WTC11 (cell line): ENCODE results near the gene ELMO1. TPM values are rescaled to one million over a fixed set of nuclear protein-coding genes. Genes with fewer than 3 reads are reported as not detected.

Experiments used
- ATAC-seq: fragments of 200-7000 bp; cut with Tn5 transposase; 2 replicates; pipeline ENCODE4 v1.10.0; 2021; ENCODE audit warnings: mild to moderate bottlenecking, moderate library complexity
- CTCF ChIA-PET: fragments of 300-600 bp; sonication (Branson Sonifier 250); formaldehyde crosslinking; loops from one replicate; lab custom pipeline; 2021; ENCODE audit warnings: antibody characterized with exemption; lab: Charles Lee
- POLR2A ChIA-PET: fragments of 350-600 bp; sonication (Branson Sonifier 250); formaldehyde crosslinking; loops from one replicate; lab custom pipeline; 2021; ENCODE audit warnings: antibody characterized with exemption; lab: Charles Lee
- DNase-seq: peaks from one replicate; pipeline ENCODE4 v3.0.0; 2021; ENCODE audit warnings: low spot score
- H3K27ac Mint-ChIP-seq: 2 replicates; pipeline ENCODE4 v1.8.0; 2021; ENCODE audit warnings: mixed read lengths
- H3K27me3 Mint-ChIP-seq: 2 replicates; pipeline ENCODE4 v1.8.0; 2021; ENCODE audit warnings: low read depth, mild to moderate bottlenecking, moderate library complexity, mixed read lengths
- H3K36me3 Mint-ChIP-seq: 2 replicates; pipeline ENCODE4 v1.8.0; 2021; ENCODE audit warnings: mixed read lengths
- H3K4me1 Mint-ChIP-seq: 2 replicates; pipeline ENCODE4 v1.8.0; 2022; ENCODE audit warnings: mixed read lengths
- H3K4me3 Mint-ChIP-seq: 2 replicates; pipeline ENCODE4 v1.8.0; 2021; ENCODE audit warnings: mild to moderate bottlenecking, moderate library complexity, mixed read lengths
- H3K9me3 Mint-ChIP-seq: 2 replicates; pipeline ENCODE4 v1.8.0; 2021; ENCODE audit warnings: mixed read lengths
- AR ChIP-seq: fragments of 250-450 bp; sonication (Bioruptor Pico); IDR thresholded peaks from 2 replicates; pipeline ENCODE4 v1.9.0; 2021; ENCODE audit warnings: mild to moderate bottlenecking
- ATF6 ChIP-seq: sonication (generic); formaldehyde crosslinking; IDR thresholded peaks from 2 replicates; pipeline ENCODE4 v1.8.1; 2023; ENCODE audit warnings: mild to moderate bottlenecking, missing genetic modification reagents
- ESRRA ChIP-seq: sonication (generic); formaldehyde crosslinking; IDR thresholded peaks from 2 replicates; pipeline ENCODE4 v1.8.1; 2022; ENCODE audit warnings: mild to moderate bottlenecking, missing genetic modification reagents, borderline replicate concordance
- FOXJ3 ChIP-seq: sonication (generic); formaldehyde crosslinking; IDR thresholded peaks from 2 replicates; pipeline ENCODE4 v1.9.0; 2021; ENCODE audit warnings: missing genetic modification reagents, mild to moderate bottlenecking, borderline replicate concordance
- HMGA2 ChIP-seq: fragments of 250-450 bp; sonication (Bioruptor Pico); IDR thresholded peaks from 2 replicates; pipeline ENCODE4 v1.4.0; 2021; ENCODE audit warnings: mild to moderate bottlenecking, moderate library complexity
- JAZF1 ChIP-seq: fragments of 250-450 bp; sonication (Bioruptor Pico); IDR thresholded peaks from 2 replicates; pipeline ENCODE4 v1.9.0; 2021; ENCODE audit warnings: moderate library complexity, mild to moderate bottlenecking, inconsistent platforms
- MYBL2 ChIP-seq: sonication (generic); formaldehyde crosslinking; IDR thresholded peaks from 2 replicates; pipeline ENCODE4 v1.8.1; 2023; ENCODE audit warnings: mild to moderate bottlenecking, moderate library complexity, missing genetic modification reagents
- NR1H2 ChIP-seq: sonication (generic); formaldehyde crosslinking; IDR thresholded peaks from 2 replicates; pipeline ENCODE4 v1.9.0; 2021; ENCODE audit warnings: mild to moderate bottlenecking, moderate library complexity, missing genetic modification reagents
- NR3C1 ChIP-seq: sonication (generic); formaldehyde crosslinking; conservative IDR thresholded peaks from 2 replicates; pipeline ENCODE4 v1.8.1; 2023; ENCODE audit warnings: low read depth, mild to moderate bottlenecking, missing genetic modification reagents
- ZNF121 ChIP-seq: sonication (generic); formaldehyde crosslinking; IDR thresholded peaks from 2 replicates; pipeline ENCODE4 v1.8.0; 2023; ENCODE audit warnings: missing genetic modification reagents
- ZNF232 ChIP-seq: sonication (generic); formaldehyde crosslinking; IDR thresholded peaks from 2 replicates; pipeline ENCODE4 v1.8.0; 2022; ENCODE audit warnings: mild to moderate bottlenecking, missing genetic modification reagents
- ZNF317 ChIP-seq: sonication (generic); formaldehyde crosslinking; IDR thresholded peaks from 2 replicates; pipeline ENCODE4 v1.8.1; 2023; ENCODE audit warnings: low read depth, mild to moderate bottlenecking, moderate library complexity, missing genetic modification reagents, borderline replicate concordance
- ZNF396 ChIP-seq: fragments of 250-450 bp; sonication (Bioruptor Pico); IDR thresholded peaks from 2 replicates; pipeline ENCODE4 v1.8.0; 2021; ENCODE audit warnings: mild to moderate bottlenecking, moderate library complexity, borderline replicate concordance
- ZNF423 ChIP-seq: fragments of 250-450 bp; sonication (Bioruptor Pico); IDR thresholded peaks from 2 replicates; pipeline ENCODE4 v2.1.2; 2022; ENCODE audit warnings: mild to moderate bottlenecking, moderate library complexity
- ZNF425 ChIP-seq: fragments of 250-450 bp; sonication (Bioruptor Pico); conservative IDR thresholded peaks from 2 replicates; pipeline ENCODE4 v1.9.0; 2021; ENCODE audit warnings: mild to moderate bottlenecking
- ZNF671 ChIP-seq: fragments of 250-450 bp; sonication (Bioruptor Pico); IDR thresholded peaks from 2 replicates; pipeline ENCODE4 v1.8.0; 2021; ENCODE audit warnings: mild to moderate bottlenecking
- total RNA-seq: library from RNA; stranded (reverse); gene quantifications from 3 replicates; pipeline ENCODE4 v1.2.3, GENCODE V29; 2021
- TF ChIP-seq, protein P1 (sequence below): sonication (generic); formaldehyde crosslinking; IDR thresholded peaks from 2 replicates; pipeline ENCODE4 v1.8.1; 2022; ENCODE audit warnings: mild to moderate bottlenecking, missing genetic modification reagents, moderate library complexity, borderline replicate concordance
- TF ChIP-seq, protein P2 (sequence below): sonication (generic); formaldehyde crosslinking; IDR thresholded peaks from 2 replicates; pipeline ENCODE4 v1.8.0; 2022; ENCODE audit warnings: mild to moderate bottlenecking, missing genetic modification reagents
- TF ChIP-seq, protein P3 (sequence below): fragments of 200-600 bp; IDR thresholded peaks from 2 replicates; pipeline ENCODE4 v1.8.0; 2022; ENCODE audit warnings: antibody characterized with exemption

Gene ELMO1
- total RNA-seq, 1 experiment from 2014 or later: 19.4 TPM

GRCh38 chr7:37421861-37422500 lies 26.7 kb downstream of the ELMO1 start (continued):
- TF ChIP-seq ZNF423 (CRISPR knock-in tag): no peak

- POLR2A ChIA-PET: no interaction called here
- CTCF ChIA-PET: no interaction called here
- no peak for DNase-seq
- no peaks in the 10 kb centered on the region for H3K36me3 Mint-ChIP-seq
- H3K27ac Mint-ChIP-seq: no peak overlapping the region
- no peak for ATAC-seq
- H3K27me3 Mint-ChIP-seq: no peaks in the 10 kb centered on the region
- H3K9me3 Mint-ChIP-seq: no peaks in the 10 kb centered on the region
- TF ChIP-seq FOXJ3 (CRISPR knock-in tag) (no peak), JAZF1 (CRISPR knock-in tag) (no peak), ZNF425 (no peak), ZNF121 (CRISPR knock-in tag) (no peak), ZNF396 (no peak), ATF6 (CRISPR knock-in tag) (no peak), NR3C1 (no peak), NR1H2 (CRISPR knock-in tag) (no peak), ZNF317 (CRISPR knock-in tag) (no peak), ESRRA (CRISPR knock-in tag) (no peak), MYBL2 (CRISPR knock-in tag) (no peak), ZNF671 (CRISPR knock-in tag) (no peak), ZNF232 (CRISPR knock-in tag) (no peak), HMGA2 (CRISPR knock-in tag) (no peak), AR (CRISPR knock-in tag) (no peak)
- TF ChIP-seq, protein P1, sequence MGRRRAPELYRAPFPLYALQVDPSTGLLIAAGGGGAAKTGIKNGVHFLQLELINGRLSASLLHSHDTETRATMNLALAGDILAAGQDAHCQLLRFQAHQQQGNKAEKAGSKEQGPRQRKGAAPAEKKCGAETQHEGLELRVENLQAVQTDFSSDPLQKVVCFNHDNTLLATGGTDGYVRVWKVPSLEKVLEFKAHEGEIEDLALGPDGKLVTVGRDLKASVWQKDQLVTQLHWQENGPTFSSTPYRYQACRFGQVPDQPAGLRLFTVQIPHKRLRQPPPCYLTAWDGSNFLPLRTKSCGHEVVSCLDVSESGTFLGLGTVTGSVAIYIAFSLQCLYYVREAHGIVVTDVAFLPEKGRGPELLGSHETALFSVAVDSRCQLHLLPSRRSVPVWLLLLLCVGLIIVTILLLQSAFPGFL (CRISPR knock-in tag): no peak
- TF ChIP-seq, protein P2, sequence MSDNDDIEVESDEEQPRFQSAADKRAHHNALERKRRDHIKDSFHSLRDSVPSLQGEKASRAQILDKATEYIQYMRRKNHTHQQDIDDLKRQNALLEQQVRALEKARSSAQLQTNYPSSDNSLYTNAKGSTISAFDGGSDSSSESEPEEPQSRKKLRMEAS (CRISPR knock-in tag): no peak
- TF ChIP-seq, protein P3, sequence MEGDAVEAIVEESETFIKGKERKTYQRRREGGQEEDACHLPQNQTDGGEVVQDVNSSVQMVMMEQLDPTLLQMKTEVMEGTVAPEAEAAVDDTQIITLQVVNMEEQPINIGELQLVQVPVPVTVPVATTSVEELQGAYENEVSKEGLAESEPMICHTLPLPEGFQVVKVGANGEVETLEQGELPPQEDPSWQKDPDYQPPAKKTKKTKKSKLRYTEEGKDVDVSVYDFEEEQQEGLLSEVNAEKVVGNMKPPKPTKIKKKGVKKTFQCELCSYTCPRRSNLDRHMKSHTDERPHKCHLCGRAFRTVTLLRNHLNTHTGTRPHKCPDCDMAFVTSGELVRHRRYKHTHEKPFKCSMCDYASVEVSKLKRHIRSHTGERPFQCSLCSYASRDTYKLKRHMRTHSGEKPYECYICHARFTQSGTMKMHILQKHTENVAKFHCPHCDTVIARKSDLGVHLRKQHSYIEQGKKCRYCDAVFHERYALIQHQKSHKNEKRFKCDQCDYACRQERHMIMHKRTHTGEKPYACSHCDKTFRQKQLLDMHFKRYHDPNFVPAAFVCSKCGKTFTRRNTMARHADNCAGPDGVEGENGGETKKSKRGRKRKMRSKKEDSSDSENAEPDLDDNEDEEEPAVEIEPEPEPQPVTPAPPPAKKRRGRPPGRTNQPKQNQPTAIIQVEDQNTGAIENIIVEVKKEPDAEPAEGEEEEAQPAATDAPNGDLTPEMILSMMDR: no peak
- no peak overlapping the region for H3K4me3 Mint-ChIP-seq
- peaks cover 11% of the 10 kb centered on the region for H3K4me1 Mint-ChIP-seq
Observed at GRCh38 chr7:37420946-37421695, 27.5 kb downstream of the ELMO1 start.
